Measurements from ENCODE around the gene PHACTR1. TPM values are rescaled to one million over a fixed set of nuclear protein-coding genes. Genes with fewer than 3 reads are reported as not detected.

The PHACTR1 gene
- total and polyA plus RNA-seq, 9 of the 15 experiments (the other 6 are each of a cell fraction or from before 2014, with no cell fraction given), result 11.5 to 32.6 (median 22.0) TPM

- TF ChIP-seq E2F8 (IDR thresholded peaks at IDR 0.05; ENCODE audit: low read depth, partially characterized antibody) (no peak), DPF2 (IDR thresholded peaks at IDR 0.05) (peak; percentile 88), CTCF (IDR thresholded peaks at IDR 0.05 in 2 of 3, conservative IDR thresholded peaks at IDR 0.05 in 1 of 3; ENCODE audit: insufficient read depth in 2 of 3, low read depth in 1 of 3, low read length in 3 of 3) (no peak), PKNOX1 (IDR thresholded peaks at IDR 0.05) (peak; percentile 84), GTF2E2 (tag; IDR thresholded peaks at IDR 0.05) (no peak), NFRKB (IDR thresholded peaks at IDR 0.05; ENCODE audit: low read depth) (peak; percentile 78), FOXK2 (conservative IDR thresholded peaks at IDR 0.05 in 1 of 2, IDR thresholded peaks at IDR 0.05 in 1 of 2; ENCODE audit: low read depth in 2 of 2) (peak in 1 of 2 experiments; percentile 50; a peak in 3 of 4 replicates), TARDBP (IDR thresholded peaks at IDR 0.05) (no peak), TEAD1 (CRISPR knock-in tag; IDR thresholded peaks at IDR 0.05) (no peak), GATAD2A (IDR thresholded peaks at IDR 0.05) (no peak), ZNF316 (IDR thresholded peaks at IDR 0.05) (peak; percentile 84), PHB2 (IDR thresholded peaks at IDR 0.05; ENCODE audit: low read depth) (no peak), MBD1 (CRISPR knock-in tag; IDR thresholded peaks at IDR 0.05) (no peak), SRSF9 (IDR thresholded peaks at IDR 0.05; ENCODE audit: borderline replicate concordance, low read depth, low read length) (no peak), ZNF766 (CRISPR knock-in tag; conservative IDR thresholded peaks at IDR 0.05) (no peak), ATF1 (CRISPR knock-in tag; IDR thresholded peaks at IDR 0.05) (no peak), ATF1 (tag; IDR thresholded peaks at IDR 0.05) (no peak), ZKSCAN3 (CRISPR knock-in tag; IDR thresholded peaks at IDR 0.05) (no peak), RBBP5 (IDR thresholded peaks at IDR 0.05; ENCODE audit: borderline replicate concordance, insufficient read depth, low read length, poor library complexity, severe bottlenecking) (no peak), NBN (IDR thresholded peaks at IDR 0.05; ENCODE audit: low read depth) (0 out of 2 replicates have a peak, but pooled peaks have one; percentile 40), PML (IDR thresholded peaks at IDR 0.05; ENCODE audit: low read length) (peak; percentile 25; the same call in 1 of the 2 replicates), CBX5 (IDR thresholded peaks at IDR 0.05; ENCODE audit: borderline replicate concordance, low read depth) (no peak), SMARCE1 (IDR thresholded peaks at IDR 0.05) (peak; percentile 40; the same call in 1 of the 2 replicates), L3MBTL2 (IDR thresholded peaks at IDR 0.05) (no peak)
Observed at GRCh38 chr6:13273202-13273930, 556.8 kb downstream of the PHACTR1 start (continued).
